A673 (cell line): Measurements from ENCODE around the gene ARTN. TPM values are rescaled to one million over a fixed set of nuclear protein-coding genes. Genes with fewer than 3 reads are reported as not detected.

Source experiments
- Bru-seq: library from RNA; stranded (reverse); fragments of 400-500 nt; gene quantifications from one replicate; lab custom pipeline; 2021; lab: Mats Ljungman, UMichigan
- BruChase-seq, 2 experiments: library from RNA; stranded (reverse); fragments of 400-500 nt; gene quantifications; one replicate each; lab custom pipeline; 2021; lab: Mats Ljungman, UMichigan
- BruUV-seq: library from RNA; stranded (reverse); fragments of 400-500 nt; replicated peaks from 2 replicates; lab custom pipeline; 2021; lab: Mats Ljungman, UMichigan
- CTCF ChIA-PET: fragments of 300-600 bp; sonication (Branson Sonifier 250); formaldehyde crosslinking; loops from one replicate; lab custom pipeline; 2022; ENCODE audit warnings: antibody characterized with exemption; lab: Charles Lee
- POLR2A ChIA-PET: fragments of 300-600 bp; sonication (Branson Sonifier 250); formaldehyde crosslinking; loops from one replicate; lab custom pipeline; 2022; ENCODE audit warnings: antibody characterized with exemption; ENCODE audit not compliant: low non-redundant PET; lab: Charles Lee
- DNase-seq: peaks from one replicate; pipeline ENCODE4 v3.0.0-alpha.2; 2015; ENCODE audit warnings: low spot score
- H3K27ac ChIP-seq: fragments of 200-600 bp; sonication (generic); 2 replicates; pipeline ENCODE4 v1.5.1; 2016; ENCODE audit warnings: mixed run types, low read depth, mild to moderate bottlenecking, mixed read lengths, antibody characterized with exemption, low read length; ENCODE audit not compliant: poor library complexity, severe bottlenecking
- H3K27me3 ChIP-seq: fragments of 200-600 bp; sonication (generic); replicated peaks from 2 replicates; pipeline ENCODE4 v1.6.1; 2017; ENCODE audit warnings: mixed run types, low read depth, mild to moderate bottlenecking, mixed read lengths, antibody characterized with exemption, low read length; ENCODE audit not compliant: insufficient read depth, poor library complexity
- H3K36me3 ChIP-seq: fragments of 200-600 bp; sonication (generic); 2 replicates; pipeline ENCODE4 v1.6.1; 2016; ENCODE audit warnings: mixed run types, mild to moderate bottlenecking, mixed read lengths, antibody characterized with exemption, low read length; ENCODE audit not compliant: insufficient read depth, poor library complexity, severe bottlenecking
- H3K4me1 ChIP-seq: fragments of 200-600 bp; sonication (generic); 2 replicates; pipeline ENCODE4 v1.6.1; 2017; ENCODE audit warnings: mixed run types, mild to moderate bottlenecking, mixed read lengths, antibody characterized with exemption, low read length; ENCODE audit not compliant: insufficient read depth, poor library complexity, severe bottlenecking
- H3K4me3 ChIP-seq: fragments of 200-600 bp; sonication (generic); 2 replicates; pipeline ENCODE4 v1.5.1; 2016; ENCODE audit warnings: low read depth, mixed run types, mild to moderate bottlenecking, mixed read lengths, low read length; ENCODE audit not compliant: poor library complexity, severe bottlenecking
- H3K9me3 ChIP-seq: fragments of 200-600 bp; sonication (generic); 2 replicates; pipeline ENCODE4 v1.6.1; 2016; ENCODE audit warnings: mixed run types, low read depth, mild to moderate bottlenecking, mixed read lengths, antibody characterized with exemption, low read length; ENCODE audit not compliant: poor library complexity, severe bottlenecking
- EZH2 ChIP-seq: fragments of 200-600 bp; sonication (generic); IDR thresholded peaks from 2 replicates; pipeline ENCODE4 v1.6.1; 2017; ENCODE audit warnings: borderline replicate concordance, low read depth, mild to moderate bottlenecking, mixed read lengths, antibody characterized with exemption, low read length; ENCODE audit not compliant: poor library complexity, severe bottlenecking
- intact Hi-C: fragments of 100-400 bp; cut with micrococcal nuclease; formaldehyde crosslinking; loops from one replicate; pipeline ENCODE4 v1.10.0; 2022; ENCODE audit not compliant: unreplicated experiment
- long read RNA-seq: library from polyadenylated mRNA; stranded (forward); transcript quantifications from one replicate; pipeline ENCODE4 v2.0.0, GENCODE V29; 2022
- total RNA-seq: library from RNA; stranded (reverse); gene quantifications from 2 replicates; pipeline ENCODE4 v1.2.3, GENCODE V29; 2021
- TF ChIP-seq, protein P1 (sequence below): fragments of 300-800, 200-600 bp; sonication (generic); conservative IDR thresholded peaks from 2 replicates; pipeline ENCODE4 v1.5.1; 2017; ENCODE audit warnings: low read depth, mild to moderate bottlenecking, antibody characterized with exemption, low read length, moderate library complexity, mixed read lengths

ARTN gene, protein sequence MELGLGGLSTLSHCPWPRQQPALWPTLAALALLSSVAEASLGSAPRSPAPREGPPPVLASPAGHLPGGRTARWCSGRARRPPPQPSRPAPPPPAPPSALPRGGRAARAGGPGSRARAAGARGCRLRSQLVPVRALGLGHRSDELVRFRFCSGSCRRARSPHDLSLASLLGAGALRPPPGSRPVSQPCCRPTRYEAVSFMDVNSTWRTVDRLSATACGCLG
- total RNA-seq (25.1 and 28.1 TPM in 2 replicates), Bru-seq, nascent RNA (percentile 59 among the genes with signal in this experiment), BruChase-seq, experiment 1, labeled RNA remaining after a 2-hour chase (percentile 65 among the genes with signal in this experiment), BruChase-seq, experiment 2, labeled RNA remaining after a 6-hour chase (percentile 64 among the genes with signal in this experiment)
- long read RNA-seq, transcript ARTN-202 (5 exons, 1,921 nt) = major isoform, 6 of 35 reads
- long read RNA-seq, partial matches to known transcripts = 9 of 35 reads
- long read RNA-seq, other reads (novel, unspliced or antisense) = 14 of 35 reads

- BruUV-seq = no TSS peak
- peaks cover 32% of the 10 kb centered on the region for H3K4me1 ChIP-seq
- no peaks in the 10 kb centered on the region for H3K27me3 ChIP-seq
- DNase-seq = peak; percentile 49
- ChIA-PET POLR2A (no interaction called here), CTCF (interaction anchor here (0.5 to 7.0 kb wide), 6 partner anchors 18 to 228 kb away, joined by 3 to 238 read pairs (median 3); no protein-coding TSS in a partner anchor)
- H3K36me3 ChIP-seq = peaks cover 14% of the 10 kb centered on the region
- intact Hi-C loops = loop anchor here (1.0 to 2.0 kb wide), 3 partner anchors 73 to 405 kb away; no protein-coding TSS in a partner anchor
- H3K4me3 ChIP-seq = peak within 1 kb of the TSS; percentile 53
- peak within 1 kb of the TSS; percentile 63 for H3K27ac ChIP-seq
- H3K9me3 ChIP-seq = no peaks in the 10 kb centered on the region
- no peak for TF ChIP-seq EZH2
- TF ChIP-seq, protein P1, sequence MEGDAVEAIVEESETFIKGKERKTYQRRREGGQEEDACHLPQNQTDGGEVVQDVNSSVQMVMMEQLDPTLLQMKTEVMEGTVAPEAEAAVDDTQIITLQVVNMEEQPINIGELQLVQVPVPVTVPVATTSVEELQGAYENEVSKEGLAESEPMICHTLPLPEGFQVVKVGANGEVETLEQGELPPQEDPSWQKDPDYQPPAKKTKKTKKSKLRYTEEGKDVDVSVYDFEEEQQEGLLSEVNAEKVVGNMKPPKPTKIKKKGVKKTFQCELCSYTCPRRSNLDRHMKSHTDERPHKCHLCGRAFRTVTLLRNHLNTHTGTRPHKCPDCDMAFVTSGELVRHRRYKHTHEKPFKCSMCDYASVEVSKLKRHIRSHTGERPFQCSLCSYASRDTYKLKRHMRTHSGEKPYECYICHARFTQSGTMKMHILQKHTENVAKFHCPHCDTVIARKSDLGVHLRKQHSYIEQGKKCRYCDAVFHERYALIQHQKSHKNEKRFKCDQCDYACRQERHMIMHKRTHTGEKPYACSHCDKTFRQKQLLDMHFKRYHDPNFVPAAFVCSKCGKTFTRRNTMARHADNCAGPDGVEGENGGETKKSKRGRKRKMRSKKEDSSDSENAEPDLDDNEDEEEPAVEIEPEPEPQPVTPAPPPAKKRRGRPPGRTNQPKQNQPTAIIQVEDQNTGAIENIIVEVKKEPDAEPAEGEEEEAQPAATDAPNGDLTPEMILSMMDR = no peak
These were observed at the start of gene ARTN for GRCh38 chr1:43933386-43934100. ARTN (plus strand) TSS chr1:43933801; CDS start chr1:43935657, 1,856 bp downstream.

DNA sequence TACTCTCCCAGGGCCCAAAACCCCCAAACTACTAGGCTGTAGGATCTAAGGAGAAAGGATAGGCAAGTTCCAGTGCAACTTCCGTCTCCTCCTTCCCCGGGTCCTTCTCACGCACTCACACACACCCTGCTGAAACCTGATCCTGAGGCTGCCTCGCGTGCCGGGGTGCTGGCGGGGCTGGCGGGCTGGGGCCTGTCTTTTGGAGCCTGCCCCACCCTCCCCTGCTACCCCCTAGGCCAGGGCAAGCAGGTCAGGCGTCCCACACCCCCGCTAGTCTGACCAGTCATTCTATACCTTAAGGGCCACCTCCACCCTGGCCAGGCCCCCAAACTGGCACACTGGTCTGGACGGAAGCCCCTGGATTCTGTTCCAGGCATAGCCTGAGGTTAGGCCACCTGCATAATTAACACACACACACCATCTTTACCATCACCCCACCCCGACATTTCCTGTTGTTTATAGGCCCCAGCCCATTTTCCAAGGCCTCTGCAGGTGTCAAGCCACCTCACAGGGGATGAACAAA lies 48.3 kb upstream of the ARTN start:
- ChIA-PET POLR2A (no interaction called here), CTCF (no interaction called here)
- Histone ChIP-seq H3K27me3 (no peaks in the 10 kb centered on the region), H3K9me3 (no peaks in the 10 kb centered on the region), H3K4me1 (peaks cover 11% of the 10 kb centered on the region), H3K36me3 (no peaks in the 10 kb centered on the region), H3K4me3 (no peak overlapping the region), H3K27ac (no peak overlapping the region)
- TF ChIP-seq, protein P1 = no peak
- no peak for TF ChIP-seq EZH2
- intact Hi-C loops = no loop called here
- DNase-seq = no peak
- BruUV-seq = no TSS peak

GRCh38 chr1:43887748-43888147 lies 45.9 kb upstream of the ARTN start:
- ChIA-PET POLR2A (no interaction called here), CTCF (no interaction called here)
- no peak for DNase-seq
- no TSS peak for BruUV-seq
- Histone ChIP-seq H3K27ac (no peak overlapping the region), H3K27me3 (no peaks in the 10 kb centered on the region), H3K9me3 (no peaks in the 10 kb centered on the region), H3K4me1 (no peaks in the 10 kb centered on the region), H3K4me3 (no peak overlapping the region), H3K36me3 (no peaks in the 10 kb centered on the region)
- intact Hi-C loops = no loop called here
- no peak for TF ChIP-seq EZH2
- TF ChIP-seq, protein P1 = no peak
